ENCODE data around the gene SPATA13.

Gene SPATA13

DNA sequence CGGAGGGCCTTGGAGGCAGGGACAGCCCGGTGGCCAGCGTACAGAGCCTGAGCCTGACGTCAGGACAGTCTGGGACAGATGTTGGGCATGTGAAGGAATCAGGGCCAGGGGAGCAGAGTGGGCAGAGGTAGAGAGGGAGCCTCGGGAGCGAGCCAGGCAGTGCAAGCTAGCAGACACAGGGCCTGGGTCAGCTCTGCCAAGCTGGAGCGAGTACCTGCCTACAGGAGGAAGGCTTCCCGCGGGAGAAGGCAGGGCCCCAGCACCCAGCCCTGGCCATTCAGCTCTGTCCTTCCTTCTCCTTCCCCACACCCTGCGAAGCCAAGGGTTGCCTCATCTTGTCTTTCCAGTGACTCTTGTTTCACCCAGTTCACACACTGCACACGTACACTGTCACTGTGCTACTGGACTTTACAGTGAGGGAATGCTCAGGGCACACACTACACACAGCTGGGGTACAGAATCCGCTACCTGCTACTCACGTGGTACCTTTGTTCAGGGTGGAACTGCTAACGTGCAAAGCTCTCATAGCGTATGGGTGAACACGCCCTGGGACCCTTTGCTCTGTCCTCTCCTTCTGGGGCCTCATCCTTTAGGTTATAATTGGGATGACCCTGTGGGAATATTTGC is 139.1 kb downstream of the SPATA13 start:
- no peaks in the 10 kb centered on the region for H3K27me3 ChIP-seq (ENCODE audit: insufficient read depth, low read depth)
- H3K4me2 ChIP-seq = no peak overlapping the region
- H3K27ac ChIP-seq = no peak overlapping the region
- no peaks in the 10 kb centered on the region for H3K36me3 ChIP-seq (ENCODE audit: insufficient read depth)
- H4K20me1 ChIP-seq (ENCODE audit: insufficient read depth) = no peaks in the 10 kb centered on the region
- no peak overlapping the region for H3K4me3 ChIP-seq (IDR thresholded peaks at IDR 0.05; ENCODE audit: insufficient read depth, low read depth, low read length)
- H3K79me2 ChIP-seq (ENCODE audit: insufficient read depth, low read depth) = no peaks in the 10 kb centered on the region
- TF ChIP-seq, protein P1, sequence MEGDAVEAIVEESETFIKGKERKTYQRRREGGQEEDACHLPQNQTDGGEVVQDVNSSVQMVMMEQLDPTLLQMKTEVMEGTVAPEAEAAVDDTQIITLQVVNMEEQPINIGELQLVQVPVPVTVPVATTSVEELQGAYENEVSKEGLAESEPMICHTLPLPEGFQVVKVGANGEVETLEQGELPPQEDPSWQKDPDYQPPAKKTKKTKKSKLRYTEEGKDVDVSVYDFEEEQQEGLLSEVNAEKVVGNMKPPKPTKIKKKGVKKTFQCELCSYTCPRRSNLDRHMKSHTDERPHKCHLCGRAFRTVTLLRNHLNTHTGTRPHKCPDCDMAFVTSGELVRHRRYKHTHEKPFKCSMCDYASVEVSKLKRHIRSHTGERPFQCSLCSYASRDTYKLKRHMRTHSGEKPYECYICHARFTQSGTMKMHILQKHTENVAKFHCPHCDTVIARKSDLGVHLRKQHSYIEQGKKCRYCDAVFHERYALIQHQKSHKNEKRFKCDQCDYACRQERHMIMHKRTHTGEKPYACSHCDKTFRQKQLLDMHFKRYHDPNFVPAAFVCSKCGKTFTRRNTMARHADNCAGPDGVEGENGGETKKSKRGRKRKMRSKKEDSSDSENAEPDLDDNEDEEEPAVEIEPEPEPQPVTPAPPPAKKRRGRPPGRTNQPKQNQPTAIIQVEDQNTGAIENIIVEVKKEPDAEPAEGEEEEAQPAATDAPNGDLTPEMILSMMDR (conservative IDR thresholded peaks at IDR 0.05; ENCODE audit: low read depth, low read length) = no peak
- no peak overlapping the region for H3K9ac ChIP-seq
- H2AFZ ChIP-seq (ENCODE audit: low read depth) = no peak overlapping the region
- no peaks in the 10 kb centered on the region for H3K4me1 ChIP-seq (ENCODE audit: low read depth, poor library complexity, severe bottlenecking)

GRCh38 chr13:24301434-24301833 is 140.9 kb downstream of the SPATA13 start:
- Histone ChIP-seq H3K27me3 (ENCODE audit: insufficient read depth, low read depth) (no peaks in the 10 kb centered on the region), H2AFZ (ENCODE audit: low read depth) (no peak overlapping the region), H3K36me3 (ENCODE audit: insufficient read depth) (no peaks in the 10 kb centered on the region), H3K27ac (no peak overlapping the region), H3K4me2 (no peak overlapping the region), H3K4me3 (IDR thresholded peaks at IDR 0.05; ENCODE audit: insufficient read depth, low read depth, low read length) (no peak overlapping the region), H3K9ac (no peak overlapping the region), H3K4me1 (ENCODE audit: low read depth, poor library complexity, severe bottlenecking) (no peaks in the 10 kb centered on the region), H3K79me2 (ENCODE audit: insufficient read depth, low read depth) (no peaks in the 10 kb centered on the region), H4K20me1 (ENCODE audit: insufficient read depth) (no peaks in the 10 kb centered on the region)
- TF ChIP-seq, protein P1 (conservative IDR thresholded peaks at IDR 0.05; ENCODE audit: low read depth, low read length) = no peak

DNA sequence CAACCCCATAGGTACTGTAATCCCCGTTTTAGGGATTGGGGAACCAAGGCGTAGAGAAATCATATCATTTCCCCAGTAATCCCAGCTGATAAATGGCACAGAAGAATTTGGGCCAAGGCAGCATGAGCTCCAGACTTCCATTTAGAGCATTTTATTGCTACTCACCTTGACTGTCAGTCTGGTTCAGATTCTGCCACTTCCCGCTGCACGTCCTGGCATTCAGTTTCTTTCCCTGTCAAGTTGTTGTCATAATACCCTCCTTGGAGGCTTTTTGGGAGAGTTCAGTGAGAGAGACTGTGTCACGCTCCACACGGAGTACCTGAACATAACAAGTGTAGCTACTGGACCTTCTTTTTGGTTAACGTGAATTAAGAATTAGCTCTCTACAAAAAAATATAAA is 141.4 kb downstream of the SPATA13 start:
- Histone ChIP-seq H3K36me3 (ENCODE audit: insufficient read depth) (no peaks in the 10 kb centered on the region), H3K79me2 (ENCODE audit: insufficient read depth, low read depth) (no peaks in the 10 kb centered on the region), H3K27me3 (ENCODE audit: insufficient read depth, low read depth) (no peaks in the 10 kb centered on the region), H3K9ac (no peak overlapping the region), H3K4me3 (IDR thresholded peaks at IDR 0.05; ENCODE audit: insufficient read depth, low read depth, low read length) (no peak overlapping the region), H2AFZ (ENCODE audit: low read depth) (no peak overlapping the region), H4K20me1 (ENCODE audit: insufficient read depth) (no peaks in the 10 kb centered on the region), H3K27ac (no peak overlapping the region), H3K4me2 (no peak overlapping the region), H3K4me1 (ENCODE audit: low read depth, poor library complexity, severe bottlenecking) (no peaks in the 10 kb centered on the region)
- TF ChIP-seq, protein P1 (conservative IDR thresholded peaks at IDR 0.05; ENCODE audit: low read depth, low read length) = no peak

DNA sequence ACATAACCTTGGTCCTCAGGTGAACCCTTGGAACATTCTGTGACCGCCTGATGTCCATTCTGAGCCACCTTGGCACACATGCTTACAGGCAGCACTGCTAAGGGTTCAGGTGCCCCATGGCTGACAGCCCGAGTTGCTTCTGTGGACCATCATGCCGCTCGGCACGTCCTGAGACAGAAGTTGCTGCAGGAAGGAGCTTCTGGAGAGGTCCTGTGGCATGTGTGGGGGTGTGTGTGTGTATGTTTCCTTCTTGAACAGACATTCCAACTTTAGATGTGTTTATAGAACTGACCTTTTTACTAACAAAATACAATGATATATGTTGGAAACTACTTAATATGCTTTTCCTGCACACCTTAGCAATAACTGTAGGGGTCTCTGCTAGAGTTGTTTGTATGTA is 144.1 kb downstream of the SPATA13 start:
- Histone ChIP-seq H3K79me2 (ENCODE audit: insufficient read depth, low read depth) (no peaks in the 10 kb centered on the region), H4K20me1 (ENCODE audit: insufficient read depth) (no peaks in the 10 kb centered on the region), H3K36me3 (ENCODE audit: insufficient read depth) (no peaks in the 10 kb centered on the region), H3K4me3 (IDR thresholded peaks at IDR 0.05; ENCODE audit: insufficient read depth, low read depth, low read length) (no peak overlapping the region), H3K4me1 (ENCODE audit: low read depth, poor library complexity, severe bottlenecking) (no peaks in the 10 kb centered on the region), H3K4me2 (no peak overlapping the region), H2AFZ (ENCODE audit: low read depth) (no peak overlapping the region), H3K27me3 (ENCODE audit: insufficient read depth, low read depth) (no peaks in the 10 kb centered on the region), H3K9ac (no peak overlapping the region), H3K27ac (no peak overlapping the region)
- TF ChIP-seq, protein P1 (conservative IDR thresholded peaks at IDR 0.05; ENCODE audit: low read depth, low read length) = no peak

Data from KMS-11 (cell line).